Stimulated activated CD8-positive, alpha-beta memory T cell treated with anti-CD3 and anti-CD28 coated beads, Interleukin-12 subunit alpha, Interleukin-12 subunit beta, amount 100 ng/mL, for 1 hour (primary cell): ENCODE results near the gene RAP1GDS1.
"Not testable (repeated sequence)": the region's sequence is repeated elsewhere in the genome, so short reads cannot be mapped to it uniquely, and the experiment has no call there.

Source experiments
- DNase-seq: peaks from one replicate; pipeline ENCODE4 v3.0.0-alpha.2; 2020; ENCODE audit warnings: low read depth

RAP1GDS1 gene

GRCh38 chr4:98434816-98435215 is 173.6 kb downstream of the RAP1GDS1 start:
- DNase-seq = no peak

DNA sequence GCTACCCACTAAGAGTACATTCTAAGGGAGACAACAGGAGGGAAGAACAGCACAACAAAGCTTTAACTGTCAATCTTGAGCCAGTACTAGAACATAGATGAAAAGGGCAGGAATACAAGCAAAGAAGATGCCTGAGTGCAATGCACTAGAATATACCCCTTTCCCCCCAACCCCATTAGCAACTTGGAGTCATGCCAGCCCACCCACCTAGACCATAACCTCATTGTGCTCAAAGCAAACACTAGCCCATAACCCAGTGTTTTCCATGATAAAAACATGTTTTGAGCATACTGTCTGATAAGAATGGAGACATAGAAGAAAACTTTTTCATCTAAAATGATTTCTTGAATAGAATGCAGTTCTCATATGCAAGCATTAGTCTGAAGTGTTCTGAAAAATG is 183.2 kb downstream of the RAP1GDS1 start:
- DNase-seq = no peak

GRCh38 chr4:98446499-98447375 is 185.6 kb downstream of the RAP1GDS1 start:
- DNase-seq = peak; percentile 31

DNA sequence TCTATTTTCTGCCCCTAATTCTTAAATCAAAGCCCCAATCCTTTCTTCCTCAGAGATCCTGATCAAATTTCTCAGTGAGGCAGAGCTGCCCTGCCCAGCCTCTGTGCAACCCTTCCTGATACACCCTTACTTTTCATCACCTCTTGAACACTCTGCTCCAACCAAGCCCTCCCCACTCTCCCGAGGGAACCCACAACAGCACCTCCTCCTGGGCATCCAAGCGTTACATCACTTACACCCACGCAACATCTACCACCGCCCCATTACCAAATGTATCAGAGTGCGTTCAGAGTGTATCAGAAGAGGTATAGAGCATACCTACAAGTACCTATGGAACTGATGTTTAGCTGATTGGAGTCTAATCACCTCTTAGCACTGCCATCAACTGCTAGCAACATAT is 186.5 kb downstream of the RAP1GDS1 start:
- no peak for DNase-seq

- DNase-seq = no peak
These were observed 187.7 kb downstream of the RAP1GDS1 start for GRCh38 chr4:98448908-98449307.

GRCh38 chr4:98452091-98452490 is 190.9 kb downstream of the RAP1GDS1 start:
- DNase-seq = no peak

DNA sequence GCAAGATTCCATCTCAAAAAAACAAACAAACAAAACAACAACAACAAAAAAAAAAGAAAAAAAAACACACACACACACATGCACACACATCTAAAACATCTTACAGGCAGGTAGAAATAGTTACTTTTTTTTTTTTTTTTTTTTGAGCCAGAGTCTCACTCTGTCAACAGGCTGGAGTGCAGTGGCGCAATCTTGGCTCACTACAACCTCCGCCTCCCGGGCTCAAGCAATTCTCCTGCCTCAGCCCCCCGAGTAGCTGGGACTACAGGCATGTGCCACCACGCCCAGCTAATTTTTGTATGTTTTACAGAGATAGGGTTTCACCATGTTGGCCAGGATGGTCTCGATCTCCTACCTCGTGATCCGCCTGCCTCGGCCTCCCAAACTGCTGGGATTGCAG is 196.2 kb downstream of the RAP1GDS1 start:
- DNase-seq = not testable (repeated sequence)

DNA sequence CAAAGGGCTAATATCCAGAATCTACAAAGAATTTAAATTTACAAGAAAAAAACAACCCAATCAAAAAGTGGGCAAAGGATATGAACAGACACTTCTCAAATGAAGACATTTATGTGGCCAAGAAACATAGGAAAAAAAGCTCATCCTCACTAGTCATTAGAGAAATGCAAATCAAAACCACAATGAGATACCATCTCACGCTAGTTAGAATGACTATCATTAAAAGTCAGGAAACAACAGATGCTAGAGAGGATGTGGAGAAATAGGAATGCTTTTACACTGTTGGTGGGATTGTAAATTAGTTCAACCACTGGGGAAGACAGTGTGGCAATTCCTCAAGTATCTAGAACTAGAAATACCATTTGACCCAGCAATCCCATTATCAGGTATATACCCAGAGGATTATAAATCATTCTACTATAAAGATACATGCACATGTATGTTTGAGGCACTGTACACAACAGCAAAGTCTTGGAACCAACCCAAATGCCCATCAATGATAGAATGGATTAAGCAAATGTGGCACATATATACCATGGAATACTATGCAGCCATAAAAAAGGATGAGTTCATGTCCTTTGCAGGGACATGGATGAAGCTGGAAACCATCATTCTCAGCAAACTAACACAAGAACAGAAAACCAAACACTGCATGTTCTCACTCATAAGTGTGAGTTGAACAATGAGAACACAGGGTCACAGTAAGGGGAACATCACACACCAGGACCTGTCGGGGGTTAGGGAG is 200.1 kb downstream of the RAP1GDS1 start:
- DNase-seq = not testable (repeated sequence)

GRCh38 chr4:98462487-98462886 is 201.3 kb downstream of the RAP1GDS1 start:
- DNase-seq = no peak

GRCh38 chr4:98466868-98467599 is 205.8 kb downstream of the RAP1GDS1 start:
- no peak for DNase-seq

- peak; percentile 44 for DNase-seq
These were observed 206.5 kb downstream of the RAP1GDS1 start for GRCh38 chr4:98467627-98468072.

DNA sequence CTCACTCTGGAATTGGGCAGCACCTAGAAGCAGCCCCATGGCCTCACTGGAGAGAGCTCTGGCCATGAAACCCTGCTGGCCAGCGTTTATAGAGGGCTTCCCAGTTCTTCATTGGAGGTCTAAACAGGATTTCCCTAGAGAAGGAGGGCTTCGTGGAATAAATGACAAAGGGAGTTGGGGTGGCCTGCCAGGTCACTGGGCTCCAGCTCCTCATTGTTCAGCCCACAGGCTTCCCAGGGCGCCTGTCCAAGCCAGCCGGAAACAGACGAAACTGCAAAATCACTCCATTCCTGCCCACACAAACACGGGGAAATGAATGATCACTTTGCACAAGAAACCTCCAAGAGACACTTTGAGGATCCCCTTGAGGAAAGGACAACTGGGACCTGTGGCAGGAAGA is 207.5 kb downstream of the RAP1GDS1 start:
- no peak for DNase-seq

DNA sequence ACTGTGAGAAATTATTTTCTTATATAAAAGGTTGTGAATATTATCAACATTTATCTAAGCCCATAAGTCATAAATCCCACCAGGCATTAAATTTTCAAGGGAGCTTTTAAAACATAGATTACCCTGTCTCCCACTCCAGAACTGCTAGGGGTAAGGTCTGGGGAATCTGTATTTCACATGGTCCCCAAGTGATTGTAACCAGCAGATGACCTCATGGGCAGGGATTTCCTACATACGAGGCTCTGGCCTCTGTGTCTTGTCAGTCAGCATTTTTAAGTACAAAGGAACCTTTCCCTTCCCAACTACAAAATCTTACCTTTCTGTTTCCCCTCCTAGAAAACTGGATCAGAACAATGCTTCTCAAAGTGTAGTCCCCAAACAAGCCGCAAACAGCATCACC is 208.6 kb downstream of the RAP1GDS1 start:
- DNase-seq = no peak

DNA sequence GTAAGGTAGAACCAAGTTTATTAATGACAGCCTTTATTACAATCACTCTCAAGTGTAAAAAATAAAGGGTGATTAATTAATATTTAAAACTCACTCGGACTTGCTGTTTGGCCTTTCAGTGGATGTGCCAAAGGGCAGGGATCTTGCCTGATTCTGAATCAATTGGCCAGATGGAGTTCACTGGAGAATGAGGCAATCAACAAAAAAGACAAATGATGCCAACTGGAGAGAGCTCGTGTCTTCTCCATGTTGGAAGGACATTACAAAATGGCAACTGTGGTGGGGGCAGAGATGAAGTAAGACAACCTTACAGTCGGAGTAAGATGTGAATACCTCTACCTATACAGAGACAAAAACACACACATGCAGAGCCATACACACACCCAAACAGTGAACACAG is 209.2 kb downstream of the RAP1GDS1 start:
- DNase-seq = no peak

DNA sequence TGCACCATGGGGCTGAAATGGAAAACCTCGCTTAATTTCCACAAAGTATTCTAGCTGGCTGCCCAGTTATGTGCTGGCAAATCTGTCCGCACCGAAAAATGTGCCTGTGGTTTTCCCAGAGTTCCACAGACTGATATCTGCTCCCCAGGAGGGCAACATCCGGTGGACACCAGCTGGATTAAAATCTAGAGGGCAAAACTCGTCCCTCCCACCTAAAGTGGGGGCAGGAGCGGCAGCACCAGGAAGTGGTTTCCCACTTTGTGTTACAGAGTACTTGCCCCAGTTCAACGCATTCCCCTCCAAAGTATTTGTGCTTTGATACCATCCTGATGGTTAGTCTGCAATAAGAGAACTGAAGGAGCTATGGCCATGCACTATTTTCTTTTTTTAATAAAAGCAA is 209.6 kb downstream of the RAP1GDS1 start:
- no peak for DNase-seq

DNA sequence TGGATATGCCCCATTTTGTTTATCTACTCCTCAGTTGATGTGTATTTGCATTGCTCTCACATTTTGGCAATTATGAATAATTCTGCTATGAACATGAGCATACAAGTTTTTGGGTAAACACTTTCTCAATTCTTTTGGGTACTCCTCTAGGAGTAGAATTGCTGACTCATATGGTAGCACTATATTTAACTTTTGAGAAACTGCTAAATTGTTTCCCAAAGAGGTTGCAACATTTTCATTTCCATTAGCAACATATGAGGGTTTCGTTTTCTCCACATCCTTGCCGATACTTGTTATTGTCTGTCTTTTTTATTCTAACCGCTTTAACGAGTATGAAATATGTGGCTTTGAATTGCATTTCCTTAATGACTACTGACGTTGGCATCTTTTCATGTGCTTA is 211.9 kb downstream of the RAP1GDS1 start:
- DNase-seq = no peak

DNA sequence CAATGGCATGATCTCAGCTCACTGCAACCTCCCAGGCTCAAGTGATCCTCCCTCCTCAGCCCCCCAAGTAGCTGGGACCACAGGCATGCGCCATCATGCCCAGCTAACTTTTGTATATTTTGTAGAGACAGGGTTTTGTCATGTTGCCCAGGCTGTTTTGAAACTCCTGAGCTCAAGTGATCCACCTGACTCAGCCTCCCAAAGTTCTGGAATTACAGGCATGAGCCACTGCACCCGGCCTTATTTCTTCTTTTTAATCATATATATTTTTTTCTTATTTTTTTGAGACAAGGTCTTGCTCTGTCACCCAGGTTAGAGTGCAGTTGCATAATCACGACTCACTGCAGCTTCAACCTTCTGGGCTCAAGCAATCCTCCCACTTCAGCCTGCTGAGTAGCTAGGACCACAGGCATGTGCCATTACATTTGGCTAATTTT is 213.2 kb downstream of the RAP1GDS1 start:
- DNase-seq = no peak

- no peak for DNase-seq
These were observed 215.7 kb downstream of the RAP1GDS1 start for GRCh38 chr4:98476891-98477290.

DNA sequence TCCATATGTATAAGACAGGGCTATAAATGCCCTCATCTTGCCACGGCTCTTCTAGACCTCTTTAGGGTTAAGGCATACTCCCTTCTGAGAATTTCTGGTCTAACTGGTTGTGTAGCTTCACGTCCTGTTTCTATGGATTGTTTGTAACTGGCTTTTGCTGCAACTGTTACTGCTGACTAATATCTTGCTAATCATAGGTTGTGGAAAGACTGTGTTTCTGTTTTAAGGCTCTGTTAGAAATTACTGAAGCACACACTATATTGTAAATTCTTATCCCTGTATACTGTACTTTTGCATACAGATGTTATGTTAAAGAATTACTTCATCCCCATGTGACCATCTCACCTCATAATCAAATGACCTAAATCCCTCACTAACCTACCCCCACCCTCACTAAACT is 218.4 kb downstream of the RAP1GDS1 start:
- not testable (repeated sequence) for DNase-seq

GRCh38 chr4:98480535-98480934 is 219.4 kb downstream of the RAP1GDS1 start:
- no peak for DNase-seq

- DNase-seq = no peak
These were observed 220.0 kb downstream of the RAP1GDS1 start for GRCh38 chr4:98481167-98481566.

GRCh38 chr4:98482503-98482846 is 221.3 kb downstream of the RAP1GDS1 start:
- no peak for DNase-seq
